HL-60 (cell line): ENCODE results near the gene MCU.
"Not testable (repeated sequence)": the region's sequence is repeated elsewhere in the genome, so short reads cannot be mapped to it uniquely, and the experiment has no call there.

Experiments
- DNase-seq, 2 experiments: peaks; one replicate each; pipeline ENCODE4 v3.0.0-alpha.2; 2010 to 2020; ENCODE audit warnings: low read depth in 1 of 2, low spot score in 1 of 2
- H3K27ac ChIP-seq: fragments of 250-450 bp; sonication (Bioruptor Pico); replicated peaks from 2 replicates; pipeline ENCODE4 v1.5.1; 2020; ENCODE audit warnings: mild to moderate bottlenecking, moderate library complexity
- H3K27me3 ChIP-seq: fragments of 250-450 bp; sonication (Bioruptor Pico); 2 replicates; pipeline ENCODE4 v1.5.1; 2021; ENCODE audit warnings: mild to moderate bottlenecking, moderate library complexity; ENCODE audit not compliant: insufficient read depth, poor library complexity, severe bottlenecking
- H3K4me3 ChIP-seq: replicated peaks from 2 replicates; pipeline ENCODE4 v1.5.1; 2011; ENCODE audit warnings: mild to moderate bottlenecking, control low read depth, low read length; ENCODE audit not compliant: insufficient read depth
- CTCF ChIP-seq: IDR thresholded peaks from one replicate; pipeline ENCODE4 v1.5.1; 2011; ENCODE audit warnings: low read length, control low read depth, inconsistent platforms; ENCODE audit not compliant: insufficient read depth
- GABPA ChIP-seq: IDR thresholded peaks from 2 replicates; pipeline ENCODE4 v1.6.1; 2012; ENCODE audit warnings: low read depth
- POLR2AphosphoS5 ChIP-seq: IDR thresholded peaks from 2 replicates; pipeline ENCODE4 v1.6.1; 2012; ENCODE audit warnings: low read depth
- REST ChIP-seq: IDR thresholded peaks from 2 replicates; pipeline ENCODE4 v1.6.1; 2012; ENCODE audit warnings: low read depth; ENCODE audit not compliant: insufficient replicate concordance
- SPI1 ChIP-seq: IDR thresholded peaks from 2 replicates; pipeline ENCODE4 v1.6.1; 2012; ENCODE audit warnings: low read depth, mild to moderate bottlenecking, borderline replicate concordance

Gene MCU

GRCh38 chr10:72682638-72683037 is 9.3 kb upstream of the MCU start:
- Histone ChIP-seq H3K4me3 (no peak overlapping the region), H3K27me3 (no peaks in the 10 kb centered on the region), H3K27ac (no peak overlapping the region)
- no peak for DNase-seq
- TF ChIP-seq GABPA (no peak), CTCF (no peak), POLR2AphosphoS5 (no peak), REST (no peak), SPI1 (no peak)

GRCh38 chr10:72685264-72685921 is 6.5 kb upstream of the MCU start:
- H3K4me3 ChIP-seq = no peak overlapping the region
- H3K27me3 ChIP-seq = no peaks in the 10 kb centered on the region
- TF ChIP-seq POLR2AphosphoS5 (no peak), SPI1 (no peak), REST (no peak), GABPA (no peak), CTCF (no peak)
- no peak for DNase-seq
- no peak overlapping the region for H3K27ac ChIP-seq

- not testable (repeated sequence) for H3K27ac ChIP-seq
Measured at GRCh38 chr10:72686430-72686829, 5.5 kb upstream of the MCU start.

GRCh38 chr10:72687035-72687434 is 4.9 kb upstream of the MCU start:
- no peak for TF ChIP-seq CTCF
- no peak for TF ChIP-seq SPI1
- no peak for TF ChIP-seq REST
- H3K27ac ChIP-seq = no peak overlapping the region
- no peak for DNase-seq
- no peak overlapping the region for H3K4me3 ChIP-seq
- no peaks in the 10 kb centered on the region for H3K27me3 ChIP-seq

More at GRCh38 chr10:72686430-72686829, 5.5 kb upstream of the MCU start:
- not testable (repeated sequence) for H3K27me3 ChIP-seq, DNase-seq, H3K4me3 ChIP-seq
